Measurements from ENCODE around the gene ZIC5. TPM values are rescaled to one million over a fixed set of nuclear protein-coding genes. Genes with fewer than 3 reads are reported as not detected.

The ZIC5 gene
- total and polyA plus RNA-seq, 9 of the 15 experiments (the other 6 are each of a cell fraction or from before 2014, with no cell fraction given) = 0.57 to 2.0 (median 1.1) TPM

- intact Hi-C loops (cut with micrococcal nuclease) (loop anchor here (5.0 kb wide), 1 partner anchor 256 kb away; no protein-coding TSS in a partner anchor), in situ Hi-C loops (cut with MboI) (no loop called here)
- ChIA-PET POLR2A (interaction anchor here (0.6 to 2.6 kb wide), 8 partner anchors 10 to 523 kb away, joined by 3 to 14 read pairs (median 3); partner anchors contain the start of genes PCCA and ZIC5), CTCF (ENCODE audit: low intra/inter-chr PET ratio) (no interaction called here)
- no peaks in the 10 kb centered on the region for H4K20me1 ChIP-seq (replicated peaks; ENCODE audit: control insufficient read depth, insufficient read depth, low read length)
- H3K4me2 ChIP-seq (ENCODE audit: insufficient read depth, low read length) = peak overlapping the region; percentile 85
- H3K9me1 ChIP-seq (ENCODE audit: control insufficient read depth, insufficient read depth, low read length) = no peaks in the 10 kb centered on the region
- DNase-seq (ENCODE audit: extremely low read depth in 1 of 4, low spot score in 3 of 4) (peak; percentile 66 to 81 (median 75)), FAIRE-seq (peak; percentile 26), ATAC-seq (peak; percentile 68)
- H3K36me3 ChIP-seq (ENCODE audit: control insufficient read depth, insufficient read depth, low read length) = peaks cover 11% of the 10 kb centered on the region; the same call in 1 of the 3 replicates
- 0% methylated on average over 25 of the region's 110 CpGs for WGBS (ENCODE audit: insufficient coverage, low coverage, missing lambda C conversion rate)
- H3K9ac ChIP-seq (ENCODE audit: insufficient read depth in 1 of 2, low read depth in 2 of 2, low read length in 2 of 2) = peak overlapping the region; percentile 63 to 96
- H3K27ac ChIP-seq (ENCODE audit: extremely low read depth, low read depth, low read length) = peak overlapping the region; percentile 92
- H3K4me1 ChIP-seq (replicated peaks in 1 of 2; ENCODE audit: control insufficient read depth in 2 of 2, insufficient read depth in 2 of 2, low read length in 2 of 2) = peaks cover 5 to 46% of the 10 kb centered on the region in 2 experiments; a peak in 3 of 5 replicates
- H3K27me3 ChIP-seq (ENCODE audit: control insufficient read depth in 2 of 2, insufficient read depth in 2 of 2, low read length in 2 of 2) = no peaks in the 10 kb centered on the region
- peak overlapping the region; percentile 59 for H3K4me3 ChIP-seq
- H2AFZ ChIP-seq (ENCODE audit: low read depth, low read length) = peak overlapping the region; percentile 76
- H3K9me3 ChIP-seq (replicated peaks; ENCODE audit: control insufficient read depth, insufficient read depth, low read depth, low read length) = no peaks in the 10 kb centered on the region
- H3K79me2 ChIP-seq (ENCODE audit: control insufficient read depth, insufficient read depth, low read length) = peaks cover 31% of the 10 kb centered on the region
- BruUV-seq (replicated peaks) = no TSS peak
- TF ChIP-seq KDM2B (CRISPR knock-in tag; IDR thresholded peaks at IDR 0.05) (no peak), NCOA6 (IDR thresholded peaks at IDR 0.05) (no peak), NR3C1 (CRISPR knock-in tag; IDR thresholded peaks at IDR 0.05) (no peak), GATAD2A (IDR thresholded peaks at IDR 0.05) (no peak), ZNF311 (CRISPR knock-in tag; IDR thresholded peaks at IDR 0.05) (no peak), CTBP1 (IDR thresholded peaks at IDR 0.05; ENCODE audit: borderline replicate concordance) (peak; percentile 97), THRAP3 (IDR thresholded peaks at IDR 0.05; ENCODE audit: borderline replicate concordance) (no peak), ZNF124 (CRISPR knock-in tag; IDR thresholded peaks at IDR 0.05) (no peak), KDM1A (IDR thresholded peaks at IDR 0.05) (peak in 1 of 2 experiments; percentile 60; a peak in 1 of 4 replicates), ZNF143 (CRISPR knock-in tag; IDR thresholded peaks at IDR 0.05) (no peak), E2F5 (CRISPR knock-in tag; IDR thresholded peaks at IDR 0.05) (no peak), FOXO4 (CRISPR knock-in tag; IDR thresholded peaks at IDR 0.05) (no peak), CHD1 (IDR thresholded peaks at IDR 0.05; ENCODE audit: low read length) (no peak), C11orf30 (IDR thresholded peaks at IDR 0.05; ENCODE audit: low read depth) (no peak), GATAD2B (IDR thresholded peaks at IDR 0.05; ENCODE audit: borderline replicate concordance) (peak; percentile 52), ZNF830 (CRISPR knock-in tag; IDR thresholded peaks at IDR 0.05) (no peak), EP300 (IDR thresholded peaks at IDR 0.05; ENCODE audit: low read length) (no peak), SIN3B (IDR thresholded peaks at IDR 0.05; ENCODE audit: low read depth) (peak; percentile 48; the same call in 1 of the 2 replicates), MYBL2 (IDR thresholded peaks at IDR 0.05; ENCODE audit: low read depth) (no peak), MYBL2 (CRISPR knock-in tag; IDR thresholded peaks at IDR 0.05; ENCODE audit: borderline replicate concordance) (no peak), DIDO1 (tag; IDR thresholded peaks at IDR 0.05; ENCODE audit: low read depth) (no peak), SMAD4 (CRISPR knock-in tag; conservative IDR thresholded peaks at IDR 0.05) (peak; percentile 32), ZNF707 (CRISPR knock-in tag; conservative IDR thresholded peaks at IDR 0.05) (no peak), ERF (CRISPR knock-in tag; IDR thresholded peaks at IDR 0.05) (no peak)
Measured at GRCh38 chr13:99980824-99981734, 9.5 kb upstream of the ZIC5 start.

All from K562 (cell line).